Mammary epithelial cell (primary cell): ENCODE measurements around the gene WDR93.

Experiments used
- CTCF ChIP-seq, 2 donors: IDR thresholded peaks in 1 of 2; conservative IDR thresholded peaks in 1 of 2; 2 replicates each; pipeline ENCODE4 v1.5.1; 2011 to 2012; ENCODE audit warnings: inconsistent platforms in 2 of 2, low read length in 2 of 2, mild to moderate bottlenecking in 2 of 2, control low read depth in 1 of 2, low read depth in 1 of 2; ENCODE audit not compliant: insufficient read depth in 1 of 2; ENCODE audit errors: extremely low read depth in 1 of 2
- EZH2 ChIP-seq: IDR thresholded peaks from 2 replicates; pipeline ENCODE4 v1.6.1; 2012; ENCODE audit warnings: low read length, inconsistent platforms, borderline replicate concordance

- TF ChIP-seq CTCF (conservative IDR thresholded peaks at IDR 0.05 in 1 of 2, IDR thresholded peaks at IDR 0.05 in 1 of 2; ENCODE audit: extremely low read depth in 1 of 2, insufficient read depth in 1 of 2, low read depth in 1 of 2, low read length in 2 of 2) (no peak), EZH2 (no peak)
Observed at GRCh38 chr15:89704411-89704810, 13.8 kb downstream of the WDR93 start.
